Cardiac fibroblast (primary cell): Measurements from ENCODE around the gene BEST3.

Experiments
- DNase-seq, 2 donors: peaks; one replicate each; pipeline versions ENCODE4 v3.0.0 to v3.0.0-alpha.2; 2010; ENCODE audit warnings: low read depth in 2 of 2
- H3K4me3 ChIP-seq, 2 donors: replicated peaks in 1 of 2; 1 replicate in 1 of 2; 2 replicates in 1 of 2; pipeline ENCODE4 v1.5.1; 2011; ENCODE audit warnings: low read depth in 2 of 2, low read length in 2 of 2, mild to moderate bottlenecking in 2 of 2, moderate library complexity in 1 of 2
- TF ChIP-seq, protein P1 (sequence below): IDR thresholded peaks from one replicate; pipeline ENCODE4 v1.5.1; 2011; ENCODE audit warnings: low read depth, mild to moderate bottlenecking, low read length, inconsistent platforms

BEST3 gene

GRCh38 chr12:69657376-69658137 is 41.5 kb downstream of the BEST3 start:
- TF ChIP-seq, protein P1, sequence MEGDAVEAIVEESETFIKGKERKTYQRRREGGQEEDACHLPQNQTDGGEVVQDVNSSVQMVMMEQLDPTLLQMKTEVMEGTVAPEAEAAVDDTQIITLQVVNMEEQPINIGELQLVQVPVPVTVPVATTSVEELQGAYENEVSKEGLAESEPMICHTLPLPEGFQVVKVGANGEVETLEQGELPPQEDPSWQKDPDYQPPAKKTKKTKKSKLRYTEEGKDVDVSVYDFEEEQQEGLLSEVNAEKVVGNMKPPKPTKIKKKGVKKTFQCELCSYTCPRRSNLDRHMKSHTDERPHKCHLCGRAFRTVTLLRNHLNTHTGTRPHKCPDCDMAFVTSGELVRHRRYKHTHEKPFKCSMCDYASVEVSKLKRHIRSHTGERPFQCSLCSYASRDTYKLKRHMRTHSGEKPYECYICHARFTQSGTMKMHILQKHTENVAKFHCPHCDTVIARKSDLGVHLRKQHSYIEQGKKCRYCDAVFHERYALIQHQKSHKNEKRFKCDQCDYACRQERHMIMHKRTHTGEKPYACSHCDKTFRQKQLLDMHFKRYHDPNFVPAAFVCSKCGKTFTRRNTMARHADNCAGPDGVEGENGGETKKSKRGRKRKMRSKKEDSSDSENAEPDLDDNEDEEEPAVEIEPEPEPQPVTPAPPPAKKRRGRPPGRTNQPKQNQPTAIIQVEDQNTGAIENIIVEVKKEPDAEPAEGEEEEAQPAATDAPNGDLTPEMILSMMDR = no peak
- H3K4me3 ChIP-seq = no peak overlapping the region
- DNase-seq = peak; percentile 21 to 26

GRCh38 chr12:69655616-69656340 is 43.3 kb downstream of the BEST3 start:
- H3K4me3 ChIP-seq = no peak overlapping the region
- TF ChIP-seq, protein P1 = no peak
- peak; percentile 88 to 91 for DNase-seq

DNA sequence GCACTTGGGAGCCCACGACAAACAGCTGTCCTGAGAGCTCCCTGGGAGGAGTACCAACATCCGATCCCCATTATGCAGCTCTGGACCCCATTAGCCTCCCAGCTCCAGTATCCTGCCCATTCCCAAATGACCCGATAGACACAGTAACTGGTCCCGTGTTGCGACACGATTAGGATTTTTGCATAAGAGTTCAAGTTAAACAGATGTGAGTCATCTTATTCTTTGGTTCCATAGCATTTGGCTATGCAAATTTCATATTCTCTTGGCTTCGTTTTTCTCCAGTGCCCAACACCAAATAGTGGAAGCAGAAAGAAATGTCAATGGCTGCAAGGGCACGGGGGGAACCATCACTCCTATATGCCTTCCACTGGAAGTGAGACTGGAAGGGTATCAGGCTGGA is 45.4 kb downstream of the BEST3 start:
- peak; percentile 36 to 66 for DNase-seq
- TF ChIP-seq, protein P1 = no peak
- no peak overlapping the region for H3K4me3 ChIP-seq

DNA sequence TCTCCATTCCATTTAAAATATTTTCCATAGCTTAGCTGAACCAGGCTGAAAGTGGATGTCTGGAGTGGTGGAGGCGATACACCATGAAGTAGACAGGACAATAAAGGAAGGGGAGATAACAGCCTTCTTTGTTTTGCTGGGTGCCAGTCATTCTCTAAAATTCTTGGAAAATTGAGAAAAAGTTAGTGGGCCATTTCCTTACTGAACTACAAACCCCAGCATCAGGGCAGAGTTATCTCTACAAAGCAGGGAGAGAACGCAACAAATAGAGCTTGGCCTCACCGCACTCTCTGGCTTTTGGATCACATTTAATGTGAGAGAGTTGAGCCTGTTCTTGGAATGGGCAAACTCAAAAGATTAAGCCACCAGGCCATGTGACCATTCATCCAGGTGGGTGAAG is 47.2 kb downstream of the BEST3 start:
- TF ChIP-seq, protein P1 = no peak
- no peak for DNase-seq
- no peak overlapping the region for H3K4me3 ChIP-seq

DNA sequence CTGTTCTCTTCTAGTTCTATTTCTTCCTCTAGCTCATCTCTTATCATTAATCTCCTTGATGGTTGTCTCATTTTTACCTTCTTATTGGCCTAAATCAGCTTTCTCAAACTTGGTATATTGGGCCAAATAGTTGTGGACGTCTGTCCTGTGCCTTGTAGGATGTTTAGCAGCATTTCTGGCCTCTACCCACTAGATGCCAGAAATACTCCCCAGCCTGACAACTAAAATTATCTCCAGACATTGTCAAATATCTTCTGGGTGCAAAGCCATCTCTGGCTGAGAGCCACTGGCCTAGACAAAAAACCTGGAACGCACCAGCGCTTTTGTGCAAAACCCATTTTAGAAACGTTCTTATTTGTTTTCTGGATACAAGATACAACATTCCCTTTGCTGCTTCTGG is 49.6 kb downstream of the BEST3 start:
- no peak overlapping the region for H3K4me3 ChIP-seq
- DNase-seq = peak in 1 of 2 donors; percentile 6
- TF ChIP-seq, protein P1 = no peak

DNA sequence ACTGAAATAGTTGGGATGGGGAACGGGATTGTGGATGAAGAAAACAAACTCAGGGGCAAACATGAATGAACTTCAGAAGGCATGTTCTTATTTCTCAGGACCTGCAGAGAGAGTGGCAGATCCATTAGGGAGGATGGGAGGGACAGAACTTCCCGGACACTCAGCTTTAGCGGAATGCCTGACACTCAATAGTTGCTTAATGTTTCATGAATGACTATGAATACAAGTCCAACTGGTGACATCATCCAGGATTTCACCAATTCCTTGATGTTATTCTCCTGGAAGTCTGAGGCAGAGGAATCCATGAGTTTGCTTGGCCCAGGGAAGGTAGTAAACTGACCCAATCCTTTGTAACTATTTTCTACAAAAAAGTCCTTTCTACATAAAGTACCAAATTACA is 50.6 kb downstream of the BEST3 start:
- DNase-seq = peak; percentile 79 to 95
- TF ChIP-seq, protein P1 = no peak
- no peak overlapping the region for H3K4me3 ChIP-seq
